DND-41 (cell line): ENCODE data around the gene ANKS4B.

ENCODE experiments used
- ATAC-seq: fragments of 200-7000 bp; cut with Tn5 transposase; 3 replicates; pipeline ENCODE4 v1.9.1; 2021; ENCODE audit warnings: low read depth; ENCODE audit not compliant: insufficient read depth
- DNase-seq: peaks from one replicate; pipeline ENCODE4 v3.0.0-alpha.2; 2020
- H2AFZ ChIP-seq: 2 replicates; pipeline ENCODE4 v1.6.0; 2012; ENCODE audit warnings: low read depth, low read length
- H3K27ac ChIP-seq: 2 replicates; pipeline ENCODE4 v1.5.1; 2012; ENCODE audit warnings: low read length, inconsistent platforms
- H3K27me3 ChIP-seq: fragments of 200-600 bp; sonication (generic); 2 replicates; pipeline ENCODE4 v1.6.0; 2012; ENCODE audit warnings: low read length, mild to moderate bottlenecking, inconsistent platforms; ENCODE audit not compliant: insufficient read depth, poor library complexity
- H3K36me3 ChIP-seq: 2 replicates; pipeline ENCODE4 v1.5.1; 2012; ENCODE audit warnings: low read length, inconsistent platforms; ENCODE audit not compliant: insufficient read depth
- H3K4me1 ChIP-seq: 2 replicates; pipeline ENCODE4 v1.5.1; 2012; ENCODE audit warnings: mild to moderate bottlenecking, low read length; ENCODE audit not compliant: insufficient read depth
- H3K4me2 ChIP-seq: 2 replicates; pipeline ENCODE4 v1.6.0; 2012; ENCODE audit warnings: mild to moderate bottlenecking, moderate library complexity, low read length, inconsistent platforms; ENCODE audit not compliant: insufficient read depth
- H3K4me3 ChIP-seq, 2 experiments: fragments of 200-600 bp in 1 of 2; shearing (Covaris generic) in 1 of 2; 2 replicates each; pipeline ENCODE4 v1.5.1; 2012 to 2016; ENCODE audit warnings: inconsistent platforms in 2 of 2, low read length in 2 of 2, mild to moderate bottlenecking in 2 of 2, low read depth in 1 of 2, moderate library complexity in 1 of 2
- H3K79me2 ChIP-seq: 2 replicates; pipeline ENCODE4 v1.6.0; 2012; ENCODE audit warnings: low read length, inconsistent platforms; ENCODE audit not compliant: insufficient read depth
- H3K9ac ChIP-seq: 2 replicates; pipeline ENCODE4 v1.6.0; 2012; ENCODE audit warnings: low read depth, mild to moderate bottlenecking, inconsistent platforms, low read length, moderate library complexity
- H3K9me3 ChIP-seq: 2 replicates; pipeline ENCODE4 v1.5.1; 2012; ENCODE audit warnings: low read length, moderate library complexity, mild to moderate bottlenecking, inconsistent platforms; ENCODE audit not compliant: insufficient read depth, severe bottlenecking
- H4K20me1 ChIP-seq: 2 replicates; pipeline ENCODE4 v1.6.0; 2012; ENCODE audit warnings: low read length; ENCODE audit not compliant: insufficient read depth
- CTCF ChIP-seq: IDR thresholded peaks from 2 replicates; pipeline ENCODE4 v1.5.1; 2012; ENCODE audit warnings: borderline replicate concordance, low read length, moderate library complexity, mild to moderate bottlenecking; ENCODE audit not compliant: poor library complexity, severe bottlenecking; ENCODE audit errors: extremely low read depth
- EZH2 ChIP-seq: IDR thresholded peaks from 3 replicates; pipeline ENCODE4 v1.6.1; 2012; ENCODE audit warnings: borderline replicate concordance, low read depth, mild to moderate bottlenecking, moderate library complexity, low read length, inconsistent platforms; ENCODE audit not compliant: severe bottlenecking

ANKS4B gene

GRCh38 chr16:21219551-21219950 is 13.9 kb upstream of the ANKS4B start:
- Histone ChIP-seq H3K27me3 (peaks cover 8% of the 10 kb centered on the region), H3K4me2 (no peak overlapping the region), H3K79me2 (no peaks in the 10 kb centered on the region), H4K20me1 (no peaks in the 10 kb centered on the region), H3K36me3 (no peaks in the 10 kb centered on the region), H3K4me3 (no peak overlapping the region), H3K9me3 (no peaks in the 10 kb centered on the region), H3K4me1 (no peaks in the 10 kb centered on the region), H3K27ac (no peak overlapping the region), H3K9ac (no peak overlapping the region), H2AFZ (no peak overlapping the region)
- ATAC-seq, result no peak
- DNase-seq, result no peak
- TF ChIP-seq EZH2 (no peak), CTCF (no peak)

GRCh38 chr16:21222495-21223337 is 10.8 kb upstream of the ANKS4B start:
- no peaks in the 10 kb centered on the region for H3K4me1 ChIP-seq
- DNase-seq (no peak), ATAC-seq (no peak)
- H3K4me3 ChIP-seq, result no peak overlapping the region
- H3K79me2 ChIP-seq, result no peaks in the 10 kb centered on the region
- H4K20me1 ChIP-seq, result no peaks in the 10 kb centered on the region
- H3K9ac ChIP-seq, result no peak overlapping the region
- no peaks in the 10 kb centered on the region for H3K9me3 ChIP-seq
- TF ChIP-seq EZH2, result no peak
- TF ChIP-seq CTCF, result no peak
- no peak overlapping the region for H2AFZ ChIP-seq
- H3K4me2 ChIP-seq, result no peak overlapping the region
- H3K27ac ChIP-seq, result no peak overlapping the region
- no peaks in the 10 kb centered on the region for H3K36me3 ChIP-seq
- H3K27me3 ChIP-seq, result peaks cover 21% of the 10 kb centered on the region

GRCh38 chr16:21223787-21224186 is 9.7 kb upstream of the ANKS4B start:
- Histone ChIP-seq H3K4me2 (no peak overlapping the region), H3K4me3 (no peak overlapping the region), H3K9me3 (no peaks in the 10 kb centered on the region), H4K20me1 (no peaks in the 10 kb centered on the region), H3K4me1 (no peaks in the 10 kb centered on the region), H3K27ac (no peak overlapping the region), H2AFZ (no peak overlapping the region), H3K27me3 (peaks cover 21% of the 10 kb centered on the region), H3K36me3 (no peaks in the 10 kb centered on the region), H3K79me2 (no peaks in the 10 kb centered on the region), H3K9ac (no peak overlapping the region)
- no peak for ATAC-seq
- no peak for DNase-seq
- no peak for TF ChIP-seq EZH2
- no peak for TF ChIP-seq CTCF
